Activated CD4-positive, CD25-positive, alpha-beta regulatory T cell treated with anti-CD3 and anti-CD28 coated beads, Interleukin-2, amount 50 U/mL, for 72 hours (primary cell): ENCODE data around the gene HAPSTR1.

Source experiments
- DNase-seq: peaks from one replicate; pipeline ENCODE4 v3.0.0; 2021

The HAPSTR1 gene

GRCh38 chr16:9097266-9098219, 6.1 kb downstream of the HAPSTR1 start:
- DNase-seq = no peak

DNA sequence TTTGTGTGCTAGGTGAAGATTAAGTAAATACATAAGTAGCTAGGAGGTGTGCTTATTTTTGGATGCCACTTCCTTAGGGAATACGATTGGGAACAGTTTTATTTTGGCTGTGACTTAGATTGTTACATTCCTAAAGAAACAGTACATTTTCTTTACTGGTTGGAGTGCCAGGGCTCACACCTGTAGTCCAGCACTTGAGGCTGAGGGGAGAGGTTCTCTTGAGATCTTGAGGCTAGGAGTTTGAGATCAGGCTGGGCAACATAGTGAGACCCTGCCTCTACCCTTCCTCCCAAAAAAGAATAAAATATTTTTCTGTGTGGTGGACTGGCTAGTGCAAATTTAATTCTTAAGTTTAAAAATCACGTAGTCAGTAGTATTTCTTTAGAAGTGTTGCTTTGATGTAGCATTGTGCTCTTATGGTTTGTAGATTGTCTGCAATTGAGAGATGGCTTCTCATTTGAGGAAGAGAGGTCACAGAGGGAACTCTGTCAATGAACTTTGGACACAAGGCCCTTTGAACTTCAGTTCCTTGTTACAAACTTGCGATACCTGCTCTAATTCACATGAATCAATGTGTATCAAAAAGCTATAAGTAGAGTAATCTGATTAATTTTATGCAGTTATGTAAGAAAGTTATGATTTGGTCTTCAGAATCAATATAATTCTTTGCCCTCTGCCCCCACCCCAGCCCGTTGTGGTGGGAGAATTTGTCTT, 7.1 kb downstream of the HAPSTR1 start:
- no peak for DNase-seq

- no peak for DNase-seq
Measured at GRCh38 chr16:9099131-9099625, 7.7 kb downstream of the HAPSTR1 start.

- DNase-seq = no peak
Measured at GRCh38 chr16:9102379-9102778, 10.9 kb downstream of the HAPSTR1 start.

DNA sequence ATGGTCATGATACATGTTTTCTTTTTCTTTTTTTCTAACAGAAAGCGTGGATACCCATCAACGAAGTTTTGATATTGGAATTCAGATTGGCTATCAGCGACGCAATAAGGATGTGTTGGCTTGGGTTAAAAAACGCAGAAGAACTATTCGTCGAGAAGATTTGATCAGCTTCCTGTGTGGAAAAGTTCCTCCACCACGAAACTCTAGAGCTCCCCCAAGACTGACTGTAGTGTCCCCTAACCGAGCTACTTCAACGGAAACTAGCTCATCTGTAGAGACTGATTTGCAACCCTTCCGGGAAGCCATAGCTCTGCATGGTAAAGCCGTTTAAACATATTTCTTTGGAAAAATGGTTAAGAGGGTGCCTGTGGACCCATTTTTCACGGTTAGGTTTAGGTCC, 11.5 kb downstream of the HAPSTR1 start:
- DNase-seq = no peak

DNA sequence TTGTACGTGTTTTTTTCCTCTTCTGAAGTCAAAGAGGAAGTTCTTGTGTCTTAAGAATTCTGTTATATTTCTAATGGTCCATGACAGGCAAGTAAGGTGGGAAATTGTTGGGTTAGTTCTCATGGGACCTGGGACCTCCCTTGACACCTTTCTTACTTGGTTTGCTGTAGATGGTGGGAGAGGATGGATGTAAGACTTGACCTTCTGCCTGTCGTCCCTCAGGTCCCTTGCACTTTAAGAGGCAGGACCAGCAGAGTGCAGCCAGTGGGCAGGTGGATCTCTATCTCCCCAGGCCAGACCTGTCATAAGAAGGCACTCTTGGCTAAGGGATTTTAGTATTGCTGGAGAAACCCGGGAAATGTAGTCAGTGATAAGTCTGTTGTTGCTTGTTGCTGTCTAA, 12.1 kb downstream of the HAPSTR1 start:
- DNase-seq = no peak

DNA sequence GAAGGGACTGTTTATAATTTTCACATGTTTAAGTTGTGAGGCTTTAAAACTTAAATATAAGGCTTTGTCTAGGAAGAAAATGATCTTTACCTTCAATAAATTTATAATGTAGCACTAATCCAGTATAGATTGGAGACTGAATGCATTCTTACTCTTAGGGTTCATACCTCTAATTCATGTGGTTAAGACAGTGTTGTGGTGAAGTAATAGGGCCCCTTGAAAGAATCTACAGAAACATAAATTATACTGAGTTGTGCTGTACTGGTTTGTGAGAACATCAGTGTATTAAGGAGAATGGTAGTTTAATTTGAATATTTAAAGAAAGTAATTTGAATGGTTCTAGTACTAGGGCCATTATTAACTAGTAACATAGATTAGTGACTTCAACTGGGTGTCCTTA, 13.7 kb downstream of the HAPSTR1 start:
- DNase-seq = no peak

- no peak for DNase-seq
Measured at GRCh38 chr16:9107025-9107970, 15.9 kb downstream of the HAPSTR1 start.

GRCh38 chr16:9109255-9109654, 17.8 kb downstream of the HAPSTR1 start:
- no peak for DNase-seq

- DNase-seq = no peak
Measured at GRCh38 chr16:9112166-9112843, 20.9 kb downstream of the HAPSTR1 start.

DNA sequence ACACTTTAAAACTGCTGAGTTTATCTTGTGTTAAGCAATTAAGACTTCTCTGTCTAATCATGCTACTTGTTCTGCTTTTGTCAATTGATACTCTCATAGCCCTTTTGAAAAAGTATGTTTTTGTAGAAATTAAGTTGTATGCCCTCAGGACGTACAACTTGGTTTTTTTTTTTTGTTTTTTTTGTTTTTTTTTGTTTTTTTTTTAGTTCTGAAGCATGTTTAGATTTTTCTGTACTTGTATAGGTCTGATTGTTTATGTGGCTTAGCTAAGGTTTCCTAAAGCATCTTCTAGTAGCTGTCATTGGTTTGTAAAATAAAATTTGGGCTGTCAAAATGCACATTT, 21.4 kb downstream of the HAPSTR1 start:
- DNase-seq = no peak

- no peak for DNase-seq
Measured at GRCh38 chr16:9113707-9114106, 22.3 kb downstream of the HAPSTR1 start.

- no peak for DNase-seq
Measured at GRCh38 chr16:9114112-9114511, 22.7 kb downstream of the HAPSTR1 start.

DNA sequence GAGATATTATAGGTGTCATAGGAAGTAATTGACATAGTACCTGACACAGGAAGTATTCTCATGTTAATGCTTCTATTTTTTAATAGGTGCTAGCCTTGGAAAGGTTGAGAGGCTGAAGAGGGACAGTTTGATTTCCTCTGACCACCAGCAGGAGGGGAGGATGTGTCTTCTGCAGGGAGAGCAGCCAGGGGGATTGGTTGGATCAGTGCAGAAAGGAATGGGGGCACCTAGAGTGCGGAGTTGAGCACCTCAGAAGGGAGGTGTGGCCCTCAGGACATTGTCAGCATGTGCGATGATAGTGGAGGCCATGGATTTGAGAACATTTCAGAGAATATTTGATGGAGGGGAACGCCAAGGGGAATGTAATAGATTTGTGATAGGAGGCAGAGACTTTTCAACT, 23.4 kb downstream of the HAPSTR1 start:
- DNase-seq = no peak

DNA sequence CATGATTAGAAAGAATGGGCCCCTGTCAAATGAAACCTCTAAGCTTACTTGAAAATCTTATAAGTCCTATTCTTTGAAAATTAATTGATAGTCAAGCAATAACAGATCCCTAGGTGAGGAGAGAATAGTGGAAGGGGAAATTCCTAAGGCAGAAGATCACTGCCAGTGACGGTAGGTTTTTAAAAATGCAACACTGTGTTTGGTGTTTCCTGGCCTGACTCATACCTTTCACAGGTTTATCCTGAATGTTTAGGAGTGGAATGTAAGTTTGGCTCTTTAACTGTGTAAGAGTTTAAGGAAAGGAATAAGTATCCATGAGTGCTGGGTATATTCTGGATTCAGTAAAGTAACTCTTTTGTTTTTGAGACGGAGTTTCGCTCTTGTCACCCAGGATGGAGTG, 23.8 kb downstream of the HAPSTR1 start:
- no peak for DNase-seq

DNA sequence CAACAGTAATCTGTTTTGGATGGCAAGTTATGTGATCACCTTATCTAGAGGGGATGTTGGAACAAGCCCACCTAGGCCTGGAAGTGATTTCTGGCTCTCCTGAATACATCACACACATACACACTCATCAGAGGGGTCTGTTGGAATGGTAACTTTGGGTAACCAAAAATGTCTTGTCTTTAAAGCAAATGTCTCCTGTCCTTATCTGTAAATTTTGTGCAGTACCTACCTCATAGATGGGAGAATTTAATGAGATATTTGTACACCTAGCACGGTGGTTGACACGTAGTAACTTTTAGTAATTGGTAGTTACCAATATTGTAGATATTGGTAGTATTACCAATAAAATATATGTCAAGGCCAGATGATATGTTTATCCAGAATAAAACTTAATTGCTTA, 24.7 kb downstream of the HAPSTR1 start:
- DNase-seq = no peak

- DNase-seq = no peak
Measured at GRCh38 chr16:9118170-9118569, 26.7 kb downstream of the HAPSTR1 start.

GRCh38 chr16:9119795-9120194, 28.4 kb downstream of the HAPSTR1 start:
- DNase-seq = no peak

DNA sequence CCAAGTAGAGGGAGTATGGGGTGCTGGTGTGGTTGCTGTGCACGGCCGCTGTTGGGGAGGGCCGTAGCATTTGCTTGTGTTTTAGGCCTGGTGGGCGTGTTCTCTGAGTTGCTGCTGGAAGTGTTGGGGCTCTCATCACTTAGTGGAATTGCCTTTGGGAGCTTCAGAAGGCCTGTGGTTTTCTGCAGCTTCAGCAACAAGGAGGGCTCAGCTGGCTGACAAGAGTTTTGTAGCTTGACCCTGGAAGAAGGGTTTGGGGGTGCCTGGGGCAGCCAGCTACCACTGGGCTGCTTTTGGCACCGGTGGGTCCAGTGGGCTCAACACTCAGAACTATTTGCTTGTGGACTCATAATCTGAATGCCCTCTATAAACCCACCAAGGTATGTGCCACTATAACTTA, 30.9 kb downstream of the HAPSTR1 start:
- no peak for DNase-seq

DNA sequence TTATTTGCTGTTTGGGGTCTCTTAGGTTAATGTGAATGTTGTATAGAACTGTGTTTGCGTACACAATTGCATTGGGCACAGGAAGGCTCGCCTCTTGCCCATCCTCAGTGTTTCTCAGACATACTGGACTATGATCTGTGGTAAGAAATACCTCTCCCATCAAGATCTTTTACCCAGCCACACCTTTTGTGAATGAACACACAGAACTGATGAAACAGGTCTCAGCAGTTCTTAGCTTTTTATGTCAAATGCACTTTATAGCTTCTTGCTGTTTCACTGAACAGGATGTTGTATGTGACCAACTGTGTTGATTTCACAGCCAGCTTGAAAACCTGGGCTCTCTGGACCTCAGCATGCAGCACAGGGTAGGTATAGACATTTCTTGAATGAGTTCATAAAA, 31.5 kb downstream of the HAPSTR1 start:
- DNase-seq = no peak

DNA sequence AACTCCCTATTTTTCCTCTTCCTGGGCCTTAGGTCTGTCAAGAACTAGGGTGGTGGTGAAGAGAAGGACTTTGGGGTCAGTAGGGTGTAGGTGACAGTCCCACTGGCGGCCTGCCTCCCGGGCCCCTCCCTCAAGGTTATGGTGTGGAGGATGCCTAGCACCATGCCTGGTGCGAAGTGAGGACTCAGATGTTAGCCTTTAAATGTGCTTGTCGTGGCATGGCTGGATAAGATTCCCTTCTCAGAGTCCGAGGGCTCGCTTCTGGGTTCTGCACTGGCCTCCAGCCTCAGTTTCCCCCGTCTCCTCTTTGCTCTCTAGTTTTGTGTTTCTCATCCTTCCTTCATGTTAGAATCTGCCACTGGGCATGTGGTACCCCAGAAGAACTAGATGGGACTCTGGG, 32.0 kb downstream of the HAPSTR1 start:
- DNase-seq = no peak

DNA sequence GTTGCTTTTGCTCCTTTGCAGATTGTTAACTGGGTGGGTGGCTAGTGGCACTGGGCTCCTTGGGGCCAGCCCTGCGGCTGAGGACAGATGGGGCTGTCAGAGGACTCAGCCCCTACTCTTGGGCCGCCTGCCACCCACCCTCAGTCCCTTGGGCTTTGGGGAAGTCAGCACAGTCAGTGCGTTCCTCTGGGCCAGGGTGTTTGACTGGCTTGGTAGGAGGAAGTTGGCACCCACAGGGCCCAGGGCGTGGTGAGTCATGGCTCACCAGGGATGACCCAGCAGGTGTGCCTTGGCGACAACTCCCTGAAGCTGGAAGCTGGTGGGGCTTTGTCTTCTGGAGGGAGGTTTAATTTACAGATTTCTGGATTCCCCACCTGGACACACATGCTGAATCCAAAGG, 32.4 kb downstream of the HAPSTR1 start:
- no peak for DNase-seq
